NCI-H446 (cell line): ENCODE data around the gene MAP7D3.

ENCODE experiments used
- DNase-seq, 2 experiments: peaks; one replicate each; lab custom pipeline; 2025; lab: John Stamatoyannopoulos, UW

MAP7D3 gene

GRCh38 chrX:136206916-136207315 is 44.3 kb downstream of the MAP7D3 start:
- DNase-seq = no peak

- DNase-seq = no peak
These were observed 45.3 kb downstream of the MAP7D3 start for GRCh38 chrX:136205882-136206380.

GRCh38 chrX:136204571-136204970 is 46.6 kb downstream of the MAP7D3 start:
- no peak for DNase-seq

- no peak for DNase-seq
These were observed 47.2 kb downstream of the MAP7D3 start for GRCh38 chrX:136203951-136204350.

GRCh38 chrX:136203438-136203837 is 47.8 kb downstream of the MAP7D3 start:
- DNase-seq = no peak

GRCh38 chrX:136202889-136203288 is 48.3 kb downstream of the MAP7D3 start:
- DNase-seq = no peak

GRCh38 chrX:136201601-136202000 is 49.6 kb downstream of the MAP7D3 start:
- no peak for DNase-seq

- DNase-seq = no peak
These were observed 50.7 kb downstream of the MAP7D3 start for GRCh38 chrX:136200466-136200865.

- DNase-seq = no peak
These were observed 51.8 kb downstream of the MAP7D3 start for GRCh38 chrX:136199365-136199764.

GRCh38 chrX:136198678-136199243 is 52.4 kb downstream of the MAP7D3 start:
- DNase-seq = no peak

GRCh38 chrX:136198010-136198409 is 53.2 kb downstream of the MAP7D3 start:
- DNase-seq = no peak

- DNase-seq = no peak
These were observed 54.5 kb downstream of the MAP7D3 start for GRCh38 chrX:136196691-136197155.

GRCh38 chrX:136195247-136195646 is 56.0 kb downstream of the MAP7D3 start:
- DNase-seq = no peak

GRCh38 chrX:136194536-136194935 is 56.7 kb downstream of the MAP7D3 start:
- no peak for DNase-seq

- DNase-seq = no peak
These were observed 57.4 kb downstream of the MAP7D3 start for GRCh38 chrX:136193771-136194170.

GRCh38 chrX:136192839-136193414 is 58.3 kb downstream of the MAP7D3 start:
- no peak for DNase-seq

GRCh38 chrX:136192135-136192534 is 59.1 kb downstream of the MAP7D3 start:
- DNase-seq = no peak

- no peak for DNase-seq
These were observed 60.0 kb downstream of the MAP7D3 start for GRCh38 chrX:136191171-136191570.

- no peak for DNase-seq
These were observed 61.0 kb downstream of the MAP7D3 start for GRCh38 chrX:136190038-136190713.

GRCh38 chrX:136189222-136189621 is 62.0 kb downstream of the MAP7D3 start:
- DNase-seq = no peak

- DNase-seq = no peak
These were observed 65.2 kb downstream of the MAP7D3 start for GRCh38 chrX:136186023-136186413.

GRCh38 chrX:136185401-136186022 is 65.7 kb downstream of the MAP7D3 start:
- no peak for DNase-seq

- DNase-seq = no peak
These were observed 67.3 kb downstream of the MAP7D3 start for GRCh38 chrX:136183917-136184316.
